Measurements from ENCODE around the gene UBB.

DNA sequence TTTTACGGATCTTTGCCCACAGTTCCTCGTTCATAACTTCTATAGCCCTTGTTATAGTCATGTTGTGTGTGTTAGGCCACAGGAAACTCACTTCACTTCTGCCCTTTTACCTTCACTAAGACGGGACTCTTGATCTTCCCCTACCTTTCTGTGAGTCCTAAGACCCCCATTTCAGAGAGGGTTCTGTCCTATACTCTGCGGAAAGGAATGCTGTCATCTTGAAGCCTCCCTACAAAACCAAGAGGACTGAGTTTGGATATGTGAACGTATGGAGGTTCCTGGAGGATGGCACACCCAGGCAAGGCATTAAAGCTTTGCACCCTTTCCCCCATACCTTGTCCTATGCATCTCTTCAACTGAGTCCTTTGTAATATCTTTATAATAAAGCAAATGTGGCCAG is 3.7 kb downstream of the UBB start:
- TF ChIP-seq, protein P1, sequence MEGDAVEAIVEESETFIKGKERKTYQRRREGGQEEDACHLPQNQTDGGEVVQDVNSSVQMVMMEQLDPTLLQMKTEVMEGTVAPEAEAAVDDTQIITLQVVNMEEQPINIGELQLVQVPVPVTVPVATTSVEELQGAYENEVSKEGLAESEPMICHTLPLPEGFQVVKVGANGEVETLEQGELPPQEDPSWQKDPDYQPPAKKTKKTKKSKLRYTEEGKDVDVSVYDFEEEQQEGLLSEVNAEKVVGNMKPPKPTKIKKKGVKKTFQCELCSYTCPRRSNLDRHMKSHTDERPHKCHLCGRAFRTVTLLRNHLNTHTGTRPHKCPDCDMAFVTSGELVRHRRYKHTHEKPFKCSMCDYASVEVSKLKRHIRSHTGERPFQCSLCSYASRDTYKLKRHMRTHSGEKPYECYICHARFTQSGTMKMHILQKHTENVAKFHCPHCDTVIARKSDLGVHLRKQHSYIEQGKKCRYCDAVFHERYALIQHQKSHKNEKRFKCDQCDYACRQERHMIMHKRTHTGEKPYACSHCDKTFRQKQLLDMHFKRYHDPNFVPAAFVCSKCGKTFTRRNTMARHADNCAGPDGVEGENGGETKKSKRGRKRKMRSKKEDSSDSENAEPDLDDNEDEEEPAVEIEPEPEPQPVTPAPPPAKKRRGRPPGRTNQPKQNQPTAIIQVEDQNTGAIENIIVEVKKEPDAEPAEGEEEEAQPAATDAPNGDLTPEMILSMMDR (IDR thresholded peaks at IDR 0.05): no peak
- no peak for TF ChIP-seq POLR2A (IDR thresholded peaks at IDR 0.05)
